ENCODE results near the gene MSX1.

The MSX1 gene

DNA sequence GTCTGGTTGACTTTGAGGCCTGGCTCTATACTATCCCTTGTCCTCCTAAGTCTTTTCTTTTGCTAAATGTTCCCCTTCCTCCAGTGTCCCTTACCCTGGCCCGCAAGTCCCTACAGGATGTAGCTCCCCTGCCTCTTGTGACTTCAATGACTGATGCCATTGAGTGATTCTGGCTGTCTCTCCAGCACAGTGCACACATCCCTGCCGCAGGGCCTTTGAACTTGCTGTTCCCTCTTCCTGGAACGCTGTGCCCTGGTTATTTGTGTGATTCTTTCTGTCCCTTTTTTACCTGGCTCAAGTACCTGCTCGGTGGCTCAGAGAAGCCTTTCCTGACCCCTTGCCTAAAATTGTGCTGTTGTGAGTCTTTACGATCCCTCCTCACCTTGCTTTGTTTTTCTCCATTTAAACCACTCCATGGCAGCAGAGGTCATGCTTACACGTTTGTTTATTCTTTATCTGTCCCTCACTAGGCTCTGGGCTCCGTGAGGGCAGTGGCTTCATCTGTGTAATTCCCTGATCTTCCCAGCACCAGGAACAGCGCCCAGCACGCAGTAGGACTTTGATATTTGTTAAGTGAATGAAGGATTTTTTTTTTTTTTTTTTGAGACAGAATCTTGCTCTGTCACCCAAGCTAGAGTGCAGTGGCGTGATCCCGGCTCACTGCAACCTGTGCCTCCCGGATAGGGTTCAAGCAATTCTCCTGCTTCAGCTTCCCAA lies 17.6 kb downstream of the MSX1 start:
- no peak for DNase-seq (ENCODE audit: low read depth)
- TF ChIP-seq, protein P1, sequence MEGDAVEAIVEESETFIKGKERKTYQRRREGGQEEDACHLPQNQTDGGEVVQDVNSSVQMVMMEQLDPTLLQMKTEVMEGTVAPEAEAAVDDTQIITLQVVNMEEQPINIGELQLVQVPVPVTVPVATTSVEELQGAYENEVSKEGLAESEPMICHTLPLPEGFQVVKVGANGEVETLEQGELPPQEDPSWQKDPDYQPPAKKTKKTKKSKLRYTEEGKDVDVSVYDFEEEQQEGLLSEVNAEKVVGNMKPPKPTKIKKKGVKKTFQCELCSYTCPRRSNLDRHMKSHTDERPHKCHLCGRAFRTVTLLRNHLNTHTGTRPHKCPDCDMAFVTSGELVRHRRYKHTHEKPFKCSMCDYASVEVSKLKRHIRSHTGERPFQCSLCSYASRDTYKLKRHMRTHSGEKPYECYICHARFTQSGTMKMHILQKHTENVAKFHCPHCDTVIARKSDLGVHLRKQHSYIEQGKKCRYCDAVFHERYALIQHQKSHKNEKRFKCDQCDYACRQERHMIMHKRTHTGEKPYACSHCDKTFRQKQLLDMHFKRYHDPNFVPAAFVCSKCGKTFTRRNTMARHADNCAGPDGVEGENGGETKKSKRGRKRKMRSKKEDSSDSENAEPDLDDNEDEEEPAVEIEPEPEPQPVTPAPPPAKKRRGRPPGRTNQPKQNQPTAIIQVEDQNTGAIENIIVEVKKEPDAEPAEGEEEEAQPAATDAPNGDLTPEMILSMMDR (conservative IDR thresholded peaks at IDR 0.05; ENCODE audit: low read depth, low read length): no peak
- no peak overlapping the region for H3K4me3 ChIP-seq (ENCODE audit: low read length)

GRCh38 chr4:4880492-4880891 lies 21.0 kb downstream of the MSX1 start:
- TF ChIP-seq, protein P1 (conservative IDR thresholded peaks at IDR 0.05; ENCODE audit: low read depth, low read length): peak; percentile 51
- DNase-seq (ENCODE audit: low read depth): no peak
- no peak overlapping the region for H3K4me3 ChIP-seq (ENCODE audit: low read length)

DNA sequence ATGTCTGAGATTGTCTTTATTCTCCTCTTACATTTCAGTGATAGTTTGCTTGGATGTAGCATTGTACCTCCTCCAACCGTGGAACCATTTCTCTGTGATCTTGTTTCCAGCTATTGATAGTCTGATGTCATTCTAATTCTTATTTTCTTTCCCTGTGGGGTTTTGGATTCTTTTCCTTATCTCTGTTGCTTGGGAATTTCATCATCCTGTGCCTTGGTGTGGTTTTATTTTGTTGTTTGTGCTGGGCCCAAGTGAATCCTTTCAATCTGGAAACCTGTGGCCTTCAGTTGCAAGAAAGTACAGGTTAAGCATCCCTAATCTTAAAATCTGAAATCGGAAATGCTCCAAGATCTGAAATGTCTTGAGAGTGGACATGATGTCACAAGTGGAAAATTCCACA lies 22.0 kb downstream of the MSX1 start:
- TF ChIP-seq, protein P1 (conservative IDR thresholded peaks at IDR 0.05; ENCODE audit: low read depth, low read length): no peak
- no peak for DNase-seq (ENCODE audit: low read depth)
- H3K4me3 ChIP-seq (ENCODE audit: low read length): no peak overlapping the region

DNA sequence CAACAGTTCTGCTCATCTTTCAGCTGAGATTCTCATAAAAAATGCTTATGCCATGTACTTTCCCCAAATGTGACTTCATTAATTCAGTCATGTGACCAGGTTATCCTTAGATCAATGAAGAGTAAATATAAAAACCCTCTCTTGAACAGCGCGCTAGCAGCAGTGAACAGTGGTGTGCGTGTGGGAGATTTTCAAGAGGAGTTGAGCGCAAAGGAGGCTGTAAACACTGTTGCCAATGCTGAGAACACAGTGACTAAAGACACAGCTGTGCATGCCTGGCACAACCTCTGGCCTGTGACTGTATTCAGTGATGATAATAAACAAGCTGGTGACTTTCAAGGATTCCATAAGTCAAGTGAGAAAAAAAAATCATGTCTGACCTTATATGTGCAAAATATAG lies 25.1 kb downstream of the MSX1 start:
- H3K4me3 ChIP-seq (ENCODE audit: low read length): no peak overlapping the region
- TF ChIP-seq, protein P1 (conservative IDR thresholded peaks at IDR 0.05; ENCODE audit: low read depth, low read length): no peak
- no peak for DNase-seq (ENCODE audit: low read depth)

GRCh38 chr4:4887426-4887825 lies 28.0 kb downstream of the MSX1 start:
- TF ChIP-seq, protein P1 (conservative IDR thresholded peaks at IDR 0.05; ENCODE audit: low read depth, low read length): no peak
- DNase-seq (ENCODE audit: low read depth): no peak
- H3K4me3 ChIP-seq (ENCODE audit: low read length): no peak overlapping the region

- TF ChIP-seq, protein P1 (conservative IDR thresholded peaks at IDR 0.05; ENCODE audit: low read depth, low read length): no peak
- no peak for DNase-seq (ENCODE audit: low read depth)
- no peak overlapping the region for H3K4me3 ChIP-seq (ENCODE audit: low read length)
Observed at GRCh38 chr4:4888695-4889094, 29.2 kb downstream of the MSX1 start.

DNA sequence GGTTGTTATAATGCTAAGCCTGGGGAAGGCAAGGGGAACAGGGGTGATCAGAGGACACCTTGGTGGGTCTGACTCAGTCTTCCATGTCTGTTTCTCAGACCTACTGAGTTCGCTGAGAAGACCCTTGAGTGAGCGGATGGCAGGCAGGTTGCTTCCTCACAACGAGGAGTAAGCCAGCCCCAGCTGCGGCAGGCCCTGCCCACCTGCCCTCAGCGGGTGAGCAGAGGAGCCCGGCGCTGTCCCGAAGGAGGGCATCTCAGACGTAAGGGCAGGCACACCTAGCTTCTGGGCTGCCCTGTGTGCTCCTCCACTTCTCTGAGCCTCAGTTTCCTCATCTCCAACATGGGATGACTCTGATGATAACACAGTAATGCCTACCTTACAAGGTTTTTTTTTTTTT lies 30.3 kb downstream of the MSX1 start:
- TF ChIP-seq, protein P1 (conservative IDR thresholded peaks at IDR 0.05; ENCODE audit: low read depth, low read length): no peak
- DNase-seq (ENCODE audit: low read depth): no peak
- H3K4me3 ChIP-seq (ENCODE audit: low read length): no peak overlapping the region

Data from retinal pigment epithelial cell (primary cell).